Measurements from ENCODE around the gene PHRF1. TPM values are rescaled to one million over a fixed set of nuclear protein-coding genes. Genes with fewer than 3 reads are reported as not detected.
"Not testable (repeated sequence)": the region's sequence is repeated elsewhere in the genome, so short reads cannot be mapped to it uniquely, and the experiment has no call there.

PHRF1 gene
- total RNA-seq, 1 donor = 27.5 TPM

DNA sequence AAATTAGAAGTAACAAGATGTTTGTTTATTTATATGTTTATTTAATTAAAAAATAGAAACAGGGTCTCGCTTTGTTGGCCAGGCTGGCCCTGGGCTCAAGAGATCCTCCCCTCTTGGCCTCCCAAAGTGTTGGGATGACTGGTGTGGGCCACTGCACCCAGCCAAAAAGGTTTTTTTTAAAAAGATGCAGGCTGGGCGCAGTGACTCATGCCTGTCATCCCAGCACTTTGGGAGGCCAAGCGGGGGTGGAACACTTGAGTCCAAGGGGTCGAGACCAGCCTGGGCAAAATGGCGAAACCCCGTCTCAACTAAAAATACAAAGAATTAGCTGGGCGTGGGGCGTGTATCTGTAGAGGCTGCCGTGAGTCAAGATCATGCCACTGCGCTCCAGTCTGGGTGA, 74.2 kb downstream of the PHRF1 start:
- TF ChIP-seq, protein P1, sequence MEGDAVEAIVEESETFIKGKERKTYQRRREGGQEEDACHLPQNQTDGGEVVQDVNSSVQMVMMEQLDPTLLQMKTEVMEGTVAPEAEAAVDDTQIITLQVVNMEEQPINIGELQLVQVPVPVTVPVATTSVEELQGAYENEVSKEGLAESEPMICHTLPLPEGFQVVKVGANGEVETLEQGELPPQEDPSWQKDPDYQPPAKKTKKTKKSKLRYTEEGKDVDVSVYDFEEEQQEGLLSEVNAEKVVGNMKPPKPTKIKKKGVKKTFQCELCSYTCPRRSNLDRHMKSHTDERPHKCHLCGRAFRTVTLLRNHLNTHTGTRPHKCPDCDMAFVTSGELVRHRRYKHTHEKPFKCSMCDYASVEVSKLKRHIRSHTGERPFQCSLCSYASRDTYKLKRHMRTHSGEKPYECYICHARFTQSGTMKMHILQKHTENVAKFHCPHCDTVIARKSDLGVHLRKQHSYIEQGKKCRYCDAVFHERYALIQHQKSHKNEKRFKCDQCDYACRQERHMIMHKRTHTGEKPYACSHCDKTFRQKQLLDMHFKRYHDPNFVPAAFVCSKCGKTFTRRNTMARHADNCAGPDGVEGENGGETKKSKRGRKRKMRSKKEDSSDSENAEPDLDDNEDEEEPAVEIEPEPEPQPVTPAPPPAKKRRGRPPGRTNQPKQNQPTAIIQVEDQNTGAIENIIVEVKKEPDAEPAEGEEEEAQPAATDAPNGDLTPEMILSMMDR (IDR thresholded peaks at IDR 0.05; ENCODE audit: extremely low read depth, low read depth, low read length) = no peak
- H3K4me2 ChIP-seq (ENCODE audit: insufficient read depth, low read length) = no peak overlapping the region
- peaks cover 11% of the 10 kb centered on the region for H3K36me3 ChIP-seq (ENCODE audit: insufficient read depth, low read length)
- H2AFZ ChIP-seq (ENCODE audit: low read length) = no peak overlapping the region
- no peaks in the 10 kb centered on the region for H3K27me3 ChIP-seq (ENCODE audit: insufficient read depth, low read length)
- peak; percentile 11 for DNase-seq (ENCODE audit: insufficient read length, low spot score, missing footprints)
- H3K4me3 ChIP-seq (ENCODE audit: insufficient read depth, low read length) = no peak overlapping the region
- H3K4me1 ChIP-seq (ENCODE audit: insufficient read depth, low read length) = no peaks in the 10 kb centered on the region
- no peaks in the 10 kb centered on the region for H4K20me1 ChIP-seq (ENCODE audit: insufficient read depth, low read length)
- H3K79me2 ChIP-seq (ENCODE audit: insufficient read depth, low read length) = no peaks in the 10 kb centered on the region
- H3K9me3 ChIP-seq (ENCODE audit: low read depth, low read length) = no peaks in the 10 kb centered on the region
- no peak overlapping the region for H3K27ac ChIP-seq (ENCODE audit: low read depth, low read length)

DNA sequence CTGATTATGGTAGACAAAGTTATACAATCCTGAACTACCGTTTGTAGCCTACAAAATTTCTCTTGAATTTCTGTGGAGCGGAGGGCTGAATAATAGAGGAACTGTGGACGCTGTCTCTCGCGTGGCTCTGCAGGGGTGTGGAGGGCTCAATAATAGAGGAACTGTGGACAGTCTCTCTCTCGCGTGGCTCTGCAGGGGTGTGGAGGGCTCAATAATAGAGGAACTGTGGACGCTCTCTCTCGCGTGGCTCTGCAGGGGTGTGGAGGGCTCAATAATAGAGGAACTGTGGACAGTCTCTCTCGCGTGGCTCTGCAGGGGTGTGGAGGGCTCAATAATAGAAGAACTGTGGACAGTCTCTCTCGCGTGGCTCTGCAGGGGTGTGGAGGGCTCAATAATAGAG, 76.9 kb downstream of the PHRF1 start:
- peaks cover 11% of the 10 kb centered on the region for H3K36me3 ChIP-seq (ENCODE audit: insufficient read depth, low read length)
- H3K79me2 ChIP-seq (ENCODE audit: insufficient read depth, low read length); H4K20me1 ChIP-seq (ENCODE audit: insufficient read depth, low read length); H3K4me1 ChIP-seq (ENCODE audit: insufficient read depth, low read length); H3K4me2 ChIP-seq (ENCODE audit: insufficient read depth, low read length); H3K27me3 ChIP-seq (ENCODE audit: insufficient read depth, low read length); H3K9me3 ChIP-seq (ENCODE audit: low read depth, low read length); H3K4me3 ChIP-seq (ENCODE audit: insufficient read depth, low read length); H3K27ac ChIP-seq (ENCODE audit: low read depth, low read length); H2AFZ ChIP-seq (ENCODE audit: low read length): not testable (repeated sequence)
- peak; percentile 29 for DNase-seq (ENCODE audit: insufficient read length, low spot score, missing footprints)

DNA sequence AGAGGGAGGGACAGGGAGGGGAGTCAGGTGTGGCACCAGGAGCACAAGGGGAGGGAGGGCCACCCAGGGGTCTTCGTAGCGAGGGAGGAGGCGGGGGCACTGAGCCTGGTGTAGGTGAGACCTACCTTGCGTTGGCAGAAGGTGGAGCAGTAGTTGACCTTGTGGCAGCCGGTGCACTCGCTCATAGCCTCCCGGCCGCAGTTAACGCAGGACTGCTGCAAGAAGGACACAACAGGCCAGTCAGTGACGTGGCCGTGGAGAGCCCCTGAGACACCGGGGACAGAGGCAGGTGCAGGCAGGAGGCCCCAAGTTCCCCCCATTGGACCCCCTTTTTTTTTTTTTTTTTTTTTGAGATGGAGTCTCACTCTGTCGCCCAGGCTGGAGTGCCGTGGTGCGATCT, 77.6 kb downstream of the PHRF1 start:
- Histone ChIP-seq H3K4me1 (ENCODE audit: insufficient read depth, low read length) (no peaks in the 10 kb centered on the region), H4K20me1 (ENCODE audit: insufficient read depth, low read length) (peaks cover 4% of the 10 kb centered on the region), H3K9me3 (ENCODE audit: low read depth, low read length) (no peaks in the 10 kb centered on the region), H3K4me3 (ENCODE audit: insufficient read depth, low read length) (no peak overlapping the region), H2AFZ (ENCODE audit: low read length) (no peak overlapping the region), H3K79me2 (ENCODE audit: insufficient read depth, low read length) (no peaks in the 10 kb centered on the region), H3K4me2 (ENCODE audit: insufficient read depth, low read length) (no peak overlapping the region), H3K27me3 (ENCODE audit: insufficient read depth, low read length) (no peaks in the 10 kb centered on the region), H3K36me3 (ENCODE audit: insufficient read depth, low read length) (peaks cover 6% of the 10 kb centered on the region), H3K27ac (ENCODE audit: low read depth, low read length) (no peak overlapping the region)
- TF ChIP-seq, protein P1 (IDR thresholded peaks at IDR 0.05; ENCODE audit: extremely low read depth, low read depth, low read length) = no peak
- DNase-seq (ENCODE audit: insufficient read length, low spot score, missing footprints) = peak; percentile 47

- H2AFZ ChIP-seq (ENCODE audit: low read length); H3K4me1 ChIP-seq (ENCODE audit: insufficient read depth, low read length): not testable (repeated sequence)
Measured at GRCh38 chr11:654444-654843, 78.2 kb downstream of the PHRF1 start.

DNA sequence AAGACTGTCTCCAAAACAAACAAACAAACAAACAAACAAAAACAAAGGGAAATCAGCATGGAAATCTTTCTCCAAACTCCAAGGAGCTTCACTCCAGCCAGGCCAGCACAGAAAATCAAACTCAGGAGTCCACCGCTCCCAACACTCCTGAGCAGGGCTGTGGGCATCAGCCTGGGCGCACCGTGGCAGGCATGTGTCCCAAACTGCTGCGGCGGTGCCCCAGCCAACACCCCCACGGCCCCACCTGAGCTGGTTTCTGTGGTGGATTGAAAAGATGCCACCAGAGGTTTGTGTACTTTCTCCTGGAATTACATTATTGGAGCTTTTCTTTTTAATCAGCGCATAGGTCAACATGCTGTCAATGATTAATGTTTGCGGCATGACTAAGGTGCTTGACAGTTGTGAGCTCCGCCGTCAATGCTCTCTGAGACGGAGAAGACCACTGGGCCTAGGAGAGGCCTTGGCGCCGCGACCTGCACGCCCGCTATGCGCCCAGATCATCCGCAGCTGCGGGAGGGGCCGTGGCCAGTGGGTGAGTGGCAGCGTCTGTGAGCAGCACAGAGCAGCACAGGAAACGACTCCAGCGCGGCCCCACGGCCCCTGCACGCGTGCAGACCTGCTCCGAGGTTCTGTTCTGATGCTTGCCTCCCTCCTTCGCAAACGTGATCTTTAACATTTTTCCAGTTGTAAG, 78.9 kb downstream of the PHRF1 start:
- Histone ChIP-seq H3K4me1 (ENCODE audit: insufficient read depth, low read length) (no peaks in the 10 kb centered on the region), H2AFZ (ENCODE audit: low read length) (no peak overlapping the region), H3K27ac (ENCODE audit: low read depth, low read length) (no peak overlapping the region), H4K20me1 (ENCODE audit: insufficient read depth, low read length) (peaks cover 10% of the 10 kb centered on the region), H3K4me2 (ENCODE audit: insufficient read depth, low read length) (no peak overlapping the region), H3K27me3 (ENCODE audit: insufficient read depth, low read length) (no peaks in the 10 kb centered on the region), H3K79me2 (ENCODE audit: insufficient read depth, low read length) (no peaks in the 10 kb centered on the region), H3K36me3 (ENCODE audit: insufficient read depth, low read length) (peaks cover 15% of the 10 kb centered on the region), H3K4me3 (ENCODE audit: insufficient read depth, low read length) (no peak overlapping the region), H3K9me3 (ENCODE audit: low read depth, low read length) (no peaks in the 10 kb centered on the region)
- DNase-seq (ENCODE audit: insufficient read length, low spot score, missing footprints) = peak; percentile 74
- TF ChIP-seq, protein P1 (IDR thresholded peaks at IDR 0.05; ENCODE audit: extremely low read depth, low read depth, low read length) = no peak

More at GRCh38 chr11:654444-654843, 78.2 kb downstream of the PHRF1 start:
- peak; percentile 15 for DNase-seq (ENCODE audit: insufficient read length, low spot score, missing footprints)
- not testable (repeated sequence) for H3K27ac ChIP-seq (ENCODE audit: low read depth, low read length); H3K27me3 ChIP-seq (ENCODE audit: insufficient read depth, low read length); H3K4me3 ChIP-seq (ENCODE audit: insufficient read depth, low read length); H4K20me1 ChIP-seq (ENCODE audit: insufficient read depth, low read length); H3K79me2 ChIP-seq (ENCODE audit: insufficient read depth, low read length); H3K4me2 ChIP-seq (ENCODE audit: insufficient read depth, low read length); H3K9me3 ChIP-seq (ENCODE audit: low read depth, low read length)
- peaks cover 13% of the 10 kb centered on the region for H3K36me3 ChIP-seq (ENCODE audit: insufficient read depth, low read length)
